ENCODE results near the gene SLC17A2. TPM values are rescaled to one million over a fixed set of nuclear protein-coding genes. Genes with fewer than 3 reads are reported as not detected.

The SLC17A2 gene
- total and polyA plus RNA-seq, 7 donors = not detected

DNA sequence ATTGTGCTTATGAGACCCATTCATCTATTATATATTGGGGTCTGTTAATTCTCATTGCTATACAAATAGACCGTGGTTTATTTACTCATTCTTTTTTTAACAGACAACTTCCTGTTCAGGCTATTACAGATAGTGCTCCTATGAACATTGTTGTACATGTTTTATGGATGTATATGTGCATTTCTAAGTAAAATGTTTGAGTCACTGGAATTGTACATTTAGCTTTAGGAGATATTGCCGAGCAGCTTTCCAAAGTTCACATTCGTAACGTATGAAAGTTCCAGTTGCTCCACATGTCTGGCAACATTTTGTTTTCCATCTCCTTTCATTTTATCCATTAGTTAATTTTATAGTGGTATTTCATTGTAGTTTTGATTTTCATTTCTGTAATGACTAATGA, 19.1 kb downstream of the SLC17A2 start:
- ATAC-seq (no peak), DNase-seq (no peak)
- intact Hi-C loops (cut with DNase I) = no loop called here
- 81 to 83% (median 83%) methylated on average over 4 of the region's 4 CpGs for WGBS, 3 donors
- peaks cover 0 to 4% (median 0%) of the 10 kb centered on the region in 3 donors for H3K27me3 ChIP-seq (ENCODE audit: insufficient read depth in 3 of 3, low read length in 2 of 3)
- H3K4me3 ChIP-seq = no peak overlapping the region
- no peak overlapping the region for H3K27ac ChIP-seq
- TF ChIP-seq CTCF (IDR thresholded peaks at IDR 0.05) = no peak
- H3K9me3 ChIP-seq = no peaks in the 10 kb centered on the region
- no peaks in the 10 kb centered on the region for H3K36me3 ChIP-seq (ENCODE audit: insufficient read depth in 1 of 2, low read depth in 1 of 2)
- H3K4me1 ChIP-seq = no peaks in the 10 kb centered on the region

DNA sequence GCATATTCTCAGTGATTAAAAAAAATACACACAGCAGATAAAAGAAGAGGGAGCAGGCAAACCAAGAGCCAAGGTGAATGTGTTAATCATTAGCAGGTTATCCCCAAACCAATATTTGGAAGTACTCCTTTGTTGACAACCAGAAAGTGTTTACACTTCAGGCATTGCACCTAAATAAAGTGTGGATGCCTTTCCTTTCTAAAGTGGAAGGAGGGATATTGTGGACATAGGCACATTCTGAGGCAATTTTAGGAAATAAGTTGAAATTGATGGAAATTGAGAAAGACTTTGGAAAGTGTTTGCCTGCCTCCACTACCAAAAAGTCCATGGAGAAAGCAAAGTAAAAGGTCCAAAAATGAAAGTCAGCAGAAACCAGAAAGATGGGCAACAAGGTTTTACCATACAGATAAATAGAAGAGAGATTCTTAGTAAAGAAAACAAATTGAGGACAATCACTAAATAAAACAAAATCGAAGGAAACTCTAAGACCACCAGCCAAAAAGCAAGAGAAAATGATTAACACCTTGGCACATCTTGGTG, 22.9 kb downstream of the SLC17A2 start:
- H3K9me3 ChIP-seq = no peaks in the 10 kb centered on the region
- no peaks in the 10 kb centered on the region for H3K36me3 ChIP-seq (ENCODE audit: insufficient read depth in 1 of 2, low read depth in 1 of 2)
- H3K27me3 ChIP-seq (ENCODE audit: insufficient read depth in 3 of 3, low read length in 2 of 3) = peaks cover 0 to 2% (median 0%) of the 10 kb centered on the region in 3 donors
- ATAC-seq (no peak), DNase-seq (no peak)
- intact Hi-C loops (cut with DNase I) = no loop called here
- no peaks in the 10 kb centered on the region for H3K4me1 ChIP-seq
- TF ChIP-seq CTCF (IDR thresholded peaks at IDR 0.05) = no peak
- no peak overlapping the region for H3K27ac ChIP-seq
- H3K4me3 ChIP-seq = no peak overlapping the region
- 62 to 64% (median 63%) methylated on average over 1 of the region's 1 CpG for WGBS, 3 donors

- Histone ChIP-seq H3K27ac (no peak overlapping the region), H3K9me3 (no peaks in the 10 kb centered on the region), H3K36me3 (ENCODE audit: insufficient read depth in 1 of 2, low read depth in 1 of 2) (no peaks in the 10 kb centered on the region), H3K4me3 (no peak overlapping the region), H3K27me3 (ENCODE audit: insufficient read depth in 3 of 3, low read length in 2 of 3) (peaks cover 0 to 2% (median 0%) of the 10 kb centered on the region in 3 donors), H3K4me1 (no peaks in the 10 kb centered on the region)
- WGBS, 3 donors = 88 to 89% (median 88%) methylated on average over 4 of the region's 4 CpGs
- DNase-seq (no peak), ATAC-seq (no peak)
- no peak for TF ChIP-seq CTCF (IDR thresholded peaks at IDR 0.05)
- intact Hi-C loops (cut with DNase I) = no loop called here
These were observed 26.9 kb downstream of the SLC17A2 start for GRCh38 chr6:25903467-25904099.

GRCh38 chr6:25902071-25902470, 28.4 kb downstream of the SLC17A2 start:
- ATAC-seq = no peak
- WGBS, 3 donors = 90 to 96% (median 95%) methylated on average over 1 of the region's 1 CpG
- Histone ChIP-seq H3K9me3 (no peaks in the 10 kb centered on the region), H3K27me3 (ENCODE audit: insufficient read depth in 3 of 3, low read length in 2 of 3) (no peaks in the 10 kb centered on the region), H3K4me1 (no peaks in the 10 kb centered on the region), H3K36me3 (ENCODE audit: insufficient read depth in 1 of 2, low read depth in 1 of 2) (no peaks in the 10 kb centered on the region), H3K4me3 (no peak overlapping the region), H3K27ac (no peak overlapping the region)
- no peak for TF ChIP-seq CTCF (IDR thresholded peaks at IDR 0.05)
- no peak for DNase-seq
- intact Hi-C loops (cut with DNase I) = no loop called here

- Histone ChIP-seq H3K9me3 (no peaks in the 10 kb centered on the region), H3K4me1 (no peaks in the 10 kb centered on the region), H3K4me3 (no peak overlapping the region), H3K27ac (no peak overlapping the region), H3K27me3 (ENCODE audit: insufficient read depth in 3 of 3, low read length in 2 of 3) (no peaks in the 10 kb centered on the region), H3K36me3 (ENCODE audit: insufficient read depth in 1 of 2, low read depth in 1 of 2) (no peaks in the 10 kb centered on the region)
- no peak for TF ChIP-seq CTCF (IDR thresholded peaks at IDR 0.05)
- ATAC-seq (no peak), DNase-seq (no peak)
- intact Hi-C loops (cut with DNase I) = no loop called here
- WGBS, 3 donors = 57 to 79% (median 74%) methylated on average over 1 of the region's 1 CpG
These were observed 29.6 kb downstream of the SLC17A2 start for GRCh38 chr6:25900843-25901242.

Measured in psoas muscle (tissue), 8 donors.